ENCODE measurements around the gene PLPP3.

Gene PLPP3

DNA sequence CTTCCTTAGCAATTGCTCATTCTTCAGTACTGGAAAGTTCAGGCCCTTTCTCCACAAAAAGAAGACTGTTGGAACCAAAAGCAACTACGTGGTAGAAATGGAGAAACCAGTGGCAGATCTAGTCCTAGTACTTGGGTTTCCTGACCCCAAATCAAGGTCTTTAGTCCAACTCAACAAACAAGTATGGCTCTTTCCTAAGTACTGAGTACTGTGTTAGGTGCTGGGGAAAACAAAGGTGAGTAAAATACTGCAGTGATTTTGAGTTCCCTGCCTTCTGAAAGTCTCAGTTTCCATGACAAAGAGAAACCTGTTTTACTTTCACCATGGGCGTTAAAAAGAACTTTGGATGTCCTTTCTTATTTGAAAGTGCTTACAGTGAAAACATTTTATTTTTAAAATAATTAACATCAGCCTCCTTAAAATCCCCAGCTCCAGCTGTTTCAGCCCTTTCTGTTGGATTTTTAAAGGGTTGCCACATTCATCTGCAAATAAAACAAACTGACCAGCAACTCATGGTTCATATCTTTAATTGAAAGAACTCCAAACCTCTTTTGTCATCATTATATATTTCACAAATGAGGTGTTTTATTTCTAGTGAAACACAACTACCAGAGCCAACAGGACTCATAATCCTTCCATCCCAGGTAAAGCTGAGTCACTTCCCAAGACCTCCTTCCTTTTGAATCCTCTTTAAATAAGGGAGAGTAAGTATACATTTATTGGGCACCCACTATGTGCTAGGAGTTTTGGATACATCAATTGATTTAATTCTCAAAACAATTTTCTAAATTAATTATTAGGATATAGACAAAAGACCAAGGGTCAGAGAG, 35.4 kb downstream of the PLPP3 start:
- Histone ChIP-seq H3K27me3 (ENCODE audit: insufficient read depth, insufficient read length) (no peaks in the 10 kb centered on the region), H3K9ac (ENCODE audit: insufficient read length, low read depth) (no peak overlapping the region), H3K9me3 (ENCODE audit: insufficient read depth, low read length) (peaks cover 7% of the 10 kb centered on the region; the same call in 1 of the 2 replicates), H3K4me3 (ENCODE audit: insufficient read length, low read depth) (no peak overlapping the region), H3K4me1 (ENCODE audit: insufficient read depth, insufficient read length) (peaks cover 7% of the 10 kb centered on the region), H3K36me3 (ENCODE audit: insufficient read depth, insufficient read length, low read length) (peaks cover 20% of the 10 kb centered on the region)
- DNase-seq (ENCODE audit: low read depth, low spot score), result peak; percentile 55
- TF ChIP-seq SUZ12 (IDR thresholded peaks at IDR 0.05; ENCODE audit: extremely low read depth, insufficient read depth, insufficient read length) (no peak), YY1 (IDR thresholded peaks at IDR 0.05; ENCODE audit: insufficient read depth, insufficient read length) (no peak), ZNF274 (IDR thresholded peaks at IDR 0.05; ENCODE audit: low read depth, low read length) (no peak)

DNA sequence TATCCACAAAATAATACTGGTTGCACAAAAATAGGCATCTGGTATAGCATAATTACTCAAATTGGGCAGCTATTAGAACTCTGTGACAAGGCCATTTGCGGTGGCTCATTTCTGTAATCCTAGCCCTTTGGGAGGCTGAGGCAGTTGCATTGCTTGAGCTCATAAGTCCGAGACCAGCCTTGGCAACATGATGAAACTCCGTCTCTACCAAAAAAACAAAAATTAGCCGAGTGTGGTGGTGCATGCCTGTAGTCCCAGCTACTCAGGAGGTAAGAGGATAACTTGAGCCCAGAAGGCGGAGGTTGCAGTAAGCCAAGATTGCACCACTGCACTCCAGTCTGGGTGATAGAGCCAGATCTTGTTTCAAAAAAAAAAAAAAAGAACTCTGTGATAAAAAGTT, 36.7 kb downstream of the PLPP3 start:
- Histone ChIP-seq H3K9me3 (ENCODE audit: insufficient read depth, low read length) (peaks cover 7% of the 10 kb centered on the region; the same call in 1 of the 2 replicates), H3K4me1 (ENCODE audit: insufficient read depth, insufficient read length) (peaks cover 4% of the 10 kb centered on the region), H3K4me3 (ENCODE audit: insufficient read length, low read depth) (no peak overlapping the region), H3K36me3 (ENCODE audit: insufficient read depth, insufficient read length, low read length) (peaks cover 15% of the 10 kb centered on the region), H3K27me3 (ENCODE audit: insufficient read depth, insufficient read length) (no peaks in the 10 kb centered on the region), H3K9ac (ENCODE audit: insufficient read length, low read depth) (no peak overlapping the region)
- TF ChIP-seq SUZ12 (IDR thresholded peaks at IDR 0.05; ENCODE audit: extremely low read depth, insufficient read depth, insufficient read length), result no peak
- no peak for TF ChIP-seq YY1 (IDR thresholded peaks at IDR 0.05; ENCODE audit: insufficient read depth, insufficient read length)
- no peak for TF ChIP-seq ZNF274 (IDR thresholded peaks at IDR 0.05; ENCODE audit: low read depth, low read length)
- no peak for DNase-seq (ENCODE audit: low read depth, low spot score)

DNA sequence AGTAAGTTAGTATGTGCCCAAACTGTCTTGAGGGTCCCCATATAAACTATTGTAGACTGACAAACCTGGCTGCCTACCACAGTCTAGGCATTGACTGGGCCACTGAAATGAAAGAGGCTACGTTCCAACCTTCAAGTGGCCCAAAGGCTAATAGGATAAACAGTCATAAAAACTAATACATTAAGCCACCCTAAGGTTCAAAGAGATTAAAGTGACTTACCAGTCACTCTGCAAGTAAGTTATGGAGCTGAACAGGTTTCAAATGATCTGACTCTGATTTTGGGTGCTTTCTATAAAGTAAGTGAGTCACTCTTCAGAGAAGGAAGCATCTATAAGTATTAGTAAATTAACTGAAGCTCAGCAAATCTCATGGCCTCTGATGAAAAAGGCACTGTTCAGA, 38.0 kb downstream of the PLPP3 start:
- Histone ChIP-seq H3K4me3 (ENCODE audit: insufficient read length, low read depth) (no peak overlapping the region), H3K27me3 (ENCODE audit: insufficient read depth, insufficient read length) (no peaks in the 10 kb centered on the region), H3K9me3 (ENCODE audit: insufficient read depth, low read length) (peaks cover 7% of the 10 kb centered on the region; the same call in 1 of the 2 replicates), H3K9ac (ENCODE audit: insufficient read length, low read depth) (no peak overlapping the region), H3K4me1 (ENCODE audit: insufficient read depth, insufficient read length) (peaks cover 5% of the 10 kb centered on the region), H3K36me3 (ENCODE audit: insufficient read depth, insufficient read length, low read length) (peaks cover 22% of the 10 kb centered on the region)
- TF ChIP-seq ZNF274 (IDR thresholded peaks at IDR 0.05; ENCODE audit: low read depth, low read length) (no peak), YY1 (IDR thresholded peaks at IDR 0.05; ENCODE audit: insufficient read depth, insufficient read length) (no peak), SUZ12 (IDR thresholded peaks at IDR 0.05; ENCODE audit: extremely low read depth, insufficient read depth, insufficient read length) (no peak)
- DNase-seq (ENCODE audit: low read depth, low spot score), result no peak

DNA sequence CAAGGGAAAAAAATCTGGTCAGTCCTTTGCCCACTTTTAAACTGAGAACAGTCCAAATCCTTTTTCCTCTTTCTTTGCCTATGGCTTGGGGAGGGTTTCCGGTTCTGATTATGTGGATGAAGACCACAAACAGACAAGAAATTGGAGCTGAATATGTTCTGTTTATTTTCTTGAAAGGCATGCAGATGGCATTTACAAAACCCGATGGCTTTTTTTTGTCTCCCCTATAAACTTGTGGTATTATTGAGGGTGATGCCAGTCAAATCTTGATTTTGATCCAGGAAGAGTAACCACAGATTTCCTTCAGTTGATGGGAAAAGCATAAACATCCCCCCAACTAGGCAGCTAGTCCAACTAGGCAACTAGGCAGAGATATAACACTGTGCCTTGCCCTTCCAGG, 38.9 kb downstream of the PLPP3 start:
- peaks cover 7% of the 10 kb centered on the region; the same call in 1 of the 2 replicates for H3K9me3 ChIP-seq (ENCODE audit: insufficient read depth, low read length)
- peaks cover 8% of the 10 kb centered on the region for H3K4me1 ChIP-seq (ENCODE audit: insufficient read depth, insufficient read length)
- H3K27me3 ChIP-seq (ENCODE audit: insufficient read depth, insufficient read length), result no peaks in the 10 kb centered on the region
- no peak overlapping the region for H3K9ac ChIP-seq (ENCODE audit: insufficient read length, low read depth)
- DNase-seq (ENCODE audit: low read depth, low spot score), result no peak
- no peak for TF ChIP-seq SUZ12 (IDR thresholded peaks at IDR 0.05; ENCODE audit: extremely low read depth, insufficient read depth, insufficient read length)
- no peak for TF ChIP-seq YY1 (IDR thresholded peaks at IDR 0.05; ENCODE audit: insufficient read depth, insufficient read length)
- TF ChIP-seq ZNF274 (IDR thresholded peaks at IDR 0.05; ENCODE audit: low read depth, low read length), result no peak
- peaks cover 26% of the 10 kb centered on the region for H3K36me3 ChIP-seq (ENCODE audit: insufficient read depth, insufficient read length, low read length)
- no peak overlapping the region for H3K4me3 ChIP-seq (ENCODE audit: insufficient read length, low read depth)

DNA sequence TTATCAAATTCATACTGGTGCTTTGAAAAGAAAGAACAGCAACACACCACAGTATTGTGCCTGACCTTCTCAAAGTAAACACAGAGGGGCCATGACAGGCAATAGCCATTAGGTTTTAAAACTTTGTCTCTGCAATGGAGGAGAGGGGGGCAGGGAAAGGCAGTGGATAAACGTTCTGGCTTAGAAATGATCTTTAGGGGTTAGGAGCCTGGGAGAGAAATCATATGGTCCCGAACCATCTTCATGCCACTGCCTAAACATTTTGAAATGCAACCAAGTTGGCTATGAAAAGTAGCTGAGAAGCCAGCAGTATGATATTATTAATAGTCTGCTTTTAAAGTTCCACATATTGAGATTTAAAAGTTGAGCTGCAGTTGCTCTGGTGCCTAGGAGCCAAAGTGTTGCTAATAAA, 39.8 kb downstream of the PLPP3 start:
- TF ChIP-seq YY1 (IDR thresholded peaks at IDR 0.05; ENCODE audit: insufficient read depth, insufficient read length) (no peak), ZNF274 (IDR thresholded peaks at IDR 0.05; ENCODE audit: low read depth, low read length) (no peak), SUZ12 (IDR thresholded peaks at IDR 0.05; ENCODE audit: extremely low read depth, insufficient read depth, insufficient read length) (no peak)
- Histone ChIP-seq H3K9ac (ENCODE audit: insufficient read length, low read depth) (no peak overlapping the region), H3K9me3 (ENCODE audit: insufficient read depth, low read length) (peaks cover 7% of the 10 kb centered on the region; the same call in 1 of the 2 replicates), H3K4me3 (ENCODE audit: insufficient read length, low read depth) (no peak overlapping the region), H3K27me3 (ENCODE audit: insufficient read depth, insufficient read length) (no peaks in the 10 kb centered on the region), H3K36me3 (ENCODE audit: insufficient read depth, insufficient read length, low read length) (peaks cover 32% of the 10 kb centered on the region), H3K4me1 (ENCODE audit: insufficient read depth, insufficient read length) (peaks cover 10% of the 10 kb centered on the region)
- DNase-seq (ENCODE audit: low read depth, low spot score), result no peak

DNA sequence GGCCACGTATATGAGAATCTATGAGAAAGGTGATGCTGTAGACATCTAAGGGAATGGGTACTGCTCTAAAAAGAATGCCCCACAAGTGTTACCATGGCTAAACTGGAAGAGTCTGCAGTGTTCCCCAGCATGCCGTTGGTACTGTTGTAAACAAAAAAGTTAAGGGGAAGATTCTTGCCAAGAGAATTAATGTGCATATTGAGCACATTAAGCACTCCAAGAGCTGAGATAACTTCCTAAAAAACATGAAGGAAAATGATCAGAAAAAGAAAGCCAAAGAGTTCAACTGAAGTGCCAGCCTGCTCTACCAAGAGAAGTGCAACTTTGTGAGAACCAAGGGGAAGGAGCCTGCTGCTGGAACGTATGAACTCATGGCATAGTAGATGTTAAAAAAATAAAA, 40.8 kb downstream of the PLPP3 start:
- peaks cover 10% of the 10 kb centered on the region for H3K4me1 ChIP-seq (ENCODE audit: insufficient read depth, insufficient read length)
- peaks cover 7% of the 10 kb centered on the region; the same call in 1 of the 2 replicates for H3K9me3 ChIP-seq (ENCODE audit: insufficient read depth, low read length)
- peaks cover 42% of the 10 kb centered on the region for H3K36me3 ChIP-seq (ENCODE audit: insufficient read depth, insufficient read length, low read length)
- TF ChIP-seq SUZ12 (IDR thresholded peaks at IDR 0.05; ENCODE audit: extremely low read depth, insufficient read depth, insufficient read length) (no peak), YY1 (IDR thresholded peaks at IDR 0.05; ENCODE audit: insufficient read depth, insufficient read length) (no peak), ZNF274 (IDR thresholded peaks at IDR 0.05; ENCODE audit: low read depth, low read length) (no peak)
- H3K9ac ChIP-seq (ENCODE audit: insufficient read length, low read depth), result no peak overlapping the region
- H3K27me3 ChIP-seq (ENCODE audit: insufficient read depth, insufficient read length), result no peaks in the 10 kb centered on the region
- no peak for DNase-seq (ENCODE audit: low read depth, low spot score)
- no peak overlapping the region for H3K4me3 ChIP-seq (ENCODE audit: insufficient read length, low read depth)

DNA sequence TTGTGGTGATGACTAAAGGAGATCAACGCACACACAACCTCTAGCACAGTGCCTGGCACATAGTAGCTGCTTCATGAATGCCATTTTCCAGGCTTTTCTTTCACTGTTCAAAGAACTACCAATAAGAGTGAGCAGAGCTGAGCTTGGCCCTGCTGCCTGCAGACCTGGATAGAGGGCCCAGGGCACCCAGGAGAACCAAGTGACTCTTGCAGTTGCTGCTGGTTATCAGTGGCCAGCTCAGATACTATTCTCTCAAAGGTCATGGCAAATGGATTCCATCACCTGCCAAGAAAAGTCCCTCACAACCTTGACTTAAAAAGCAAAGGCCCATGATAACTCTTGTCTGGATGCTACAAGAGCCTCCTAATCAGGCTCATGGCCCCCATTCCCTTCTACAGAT, 41.7 kb downstream of the PLPP3 start:
- Histone ChIP-seq H3K9ac (ENCODE audit: insufficient read length, low read depth) (no peak overlapping the region), H3K27me3 (ENCODE audit: insufficient read depth, insufficient read length) (no peaks in the 10 kb centered on the region), H3K4me1 (ENCODE audit: insufficient read depth, insufficient read length) (peaks cover 10% of the 10 kb centered on the region), H3K9me3 (ENCODE audit: insufficient read depth, low read length) (peaks cover 7% of the 10 kb centered on the region; the same call in 1 of the 2 replicates), H3K36me3 (ENCODE audit: insufficient read depth, insufficient read length, low read length) (peaks cover 50% of the 10 kb centered on the region), H3K4me3 (ENCODE audit: insufficient read length, low read depth) (no peak overlapping the region)
- no peak for TF ChIP-seq SUZ12 (IDR thresholded peaks at IDR 0.05; ENCODE audit: extremely low read depth, insufficient read depth, insufficient read length)
- TF ChIP-seq YY1 (IDR thresholded peaks at IDR 0.05; ENCODE audit: insufficient read depth, insufficient read length), result no peak
- no peak for TF ChIP-seq ZNF274 (IDR thresholded peaks at IDR 0.05; ENCODE audit: low read depth, low read length)
- DNase-seq (ENCODE audit: low read depth, low spot score), result no peak

Data from NT2/D1 (cell line).